HL-60 (cell line): ENCODE measurements around the gene DOCK8.

ENCODE experiments used
- DNase-seq, 2 experiments: peaks; one replicate each; pipeline ENCODE4 v3.0.0-alpha.2; 2010 to 2020; ENCODE audit warnings: low read depth in 1 of 2, low spot score in 1 of 2
- H3K27ac ChIP-seq: fragments of 250-450 bp; sonication (Bioruptor Pico); replicated peaks from 2 replicates; pipeline ENCODE4 v1.5.1; 2020; ENCODE audit warnings: mild to moderate bottlenecking, moderate library complexity
- H3K27me3 ChIP-seq: fragments of 250-450 bp; sonication (Bioruptor Pico); 2 replicates; pipeline ENCODE4 v1.5.1; 2021; ENCODE audit warnings: mild to moderate bottlenecking, moderate library complexity; ENCODE audit not compliant: insufficient read depth, poor library complexity, severe bottlenecking
- H3K4me3 ChIP-seq: replicated peaks from 2 replicates; pipeline ENCODE4 v1.5.1; 2011; ENCODE audit warnings: mild to moderate bottlenecking, control low read depth, low read length; ENCODE audit not compliant: insufficient read depth
- CTCF ChIP-seq: IDR thresholded peaks from one replicate; pipeline ENCODE4 v1.5.1; 2011; ENCODE audit warnings: low read length, control low read depth, inconsistent platforms; ENCODE audit not compliant: insufficient read depth
- GABPA ChIP-seq: IDR thresholded peaks from 2 replicates; pipeline ENCODE4 v1.6.1; 2012; ENCODE audit warnings: low read depth
- POLR2AphosphoS5 ChIP-seq: IDR thresholded peaks from 2 replicates; pipeline ENCODE4 v1.6.1; 2012; ENCODE audit warnings: low read depth
- SPI1 ChIP-seq: IDR thresholded peaks from 2 replicates; pipeline ENCODE4 v1.6.1; 2012; ENCODE audit warnings: low read depth, mild to moderate bottlenecking, borderline replicate concordance
- TF ChIP-seq, protein P1 (sequence below): IDR thresholded peaks from 2 replicates; pipeline ENCODE4 v1.6.1; 2012; ENCODE audit warnings: low read depth; ENCODE audit not compliant: insufficient replicate concordance

The DOCK8 gene

GRCh38 chr9:221989-222776 lies 7.5 kb downstream of the DOCK8 start:
- Histone ChIP-seq H3K4me3 (no peak overlapping the region), H3K27me3 (no peaks in the 10 kb centered on the region), H3K27ac (peak overlapping the region; percentile 20)
- peak in 1 of 2 experiments; percentile 78 for DNase-seq
- TF ChIP-seq SPI1 (peak; percentile 81), POLR2AphosphoS5 (no peak)

GRCh38 chr9:223152-223551 lies 8.5 kb downstream of the DOCK8 start:
- H3K27me3 ChIP-seq = no peaks in the 10 kb centered on the region
- H3K27ac ChIP-seq = peak overlapping the region; percentile 20; the same call in 1 of the 2 replicates
- TF ChIP-seq POLR2AphosphoS5 = no peak
- TF ChIP-seq GABPA = no peak
- TF ChIP-seq, protein P1, sequence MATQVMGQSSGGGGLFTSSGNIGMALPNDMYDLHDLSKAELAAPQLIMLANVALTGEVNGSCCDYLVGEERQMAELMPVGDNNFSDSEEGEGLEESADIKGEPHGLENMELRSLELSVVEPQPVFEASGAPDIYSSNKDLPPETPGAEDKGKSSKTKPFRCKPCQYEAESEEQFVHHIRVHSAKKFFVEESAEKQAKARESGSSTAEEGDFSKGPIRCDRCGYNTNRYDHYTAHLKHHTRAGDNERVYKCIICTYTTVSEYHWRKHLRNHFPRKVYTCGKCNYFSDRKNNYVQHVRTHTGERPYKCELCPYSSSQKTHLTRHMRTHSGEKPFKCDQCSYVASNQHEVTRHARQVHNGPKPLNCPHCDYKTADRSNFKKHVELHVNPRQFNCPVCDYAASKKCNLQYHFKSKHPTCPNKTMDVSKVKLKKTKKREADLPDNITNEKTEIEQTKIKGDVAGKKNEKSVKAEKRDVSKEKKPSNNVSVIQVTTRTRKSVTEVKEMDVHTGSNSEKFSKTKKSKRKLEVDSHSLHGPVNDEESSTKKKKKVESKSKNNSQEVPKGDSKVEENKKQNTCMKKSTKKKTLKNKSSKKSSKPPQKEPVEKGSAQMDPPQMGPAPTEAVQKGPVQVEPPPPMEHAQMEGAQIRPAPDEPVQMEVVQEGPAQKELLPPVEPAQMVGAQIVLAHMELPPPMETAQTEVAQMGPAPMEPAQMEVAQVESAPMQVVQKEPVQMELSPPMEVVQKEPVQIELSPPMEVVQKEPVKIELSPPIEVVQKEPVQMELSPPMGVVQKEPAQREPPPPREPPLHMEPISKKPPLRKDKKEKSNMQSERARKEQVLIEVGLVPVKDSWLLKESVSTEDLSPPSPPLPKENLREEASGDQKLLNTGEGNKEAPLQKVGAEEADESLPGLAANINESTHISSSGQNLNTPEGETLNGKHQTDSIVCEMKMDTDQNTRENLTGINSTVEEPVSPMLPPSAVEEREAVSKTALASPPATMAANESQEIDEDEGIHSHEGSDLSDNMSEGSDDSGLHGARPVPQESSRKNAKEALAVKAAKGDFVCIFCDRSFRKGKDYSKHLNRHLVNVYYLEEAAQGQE = no peak
- TF ChIP-seq CTCF = no peak
- TF ChIP-seq SPI1 = no peak
- no peak overlapping the region for H3K4me3 ChIP-seq
- no peak for DNase-seq

- DNase-seq = no peak
- Histone ChIP-seq H3K27me3 (no peaks in the 10 kb centered on the region), H3K27ac (no peak overlapping the region), H3K4me3 (no peak overlapping the region)
- TF ChIP-seq CTCF = no peak
- TF ChIP-seq POLR2AphosphoS5 = no peak
- peak; percentile 40 for TF ChIP-seq SPI1
- no peak for TF ChIP-seq GABPA
- TF ChIP-seq, protein P1 = no peak
Measured at GRCh38 chr9:224026-224425, 9.4 kb downstream of the DOCK8 start.

- H3K27me3 ChIP-seq = no peaks in the 10 kb centered on the region
- no peak overlapping the region for H3K27ac ChIP-seq
- no peak for DNase-seq
- H3K4me3 ChIP-seq = no peak overlapping the region
- TF ChIP-seq POLR2AphosphoS5 (no peak), GABPA (no peak)
- TF ChIP-seq, protein P1 = no peak
Measured at GRCh38 chr9:224582-225520, 10.2 kb downstream of the DOCK8 start.
